Measurements from ENCODE around the gene GABRR1.

- TF ChIP-seq, protein P1, sequence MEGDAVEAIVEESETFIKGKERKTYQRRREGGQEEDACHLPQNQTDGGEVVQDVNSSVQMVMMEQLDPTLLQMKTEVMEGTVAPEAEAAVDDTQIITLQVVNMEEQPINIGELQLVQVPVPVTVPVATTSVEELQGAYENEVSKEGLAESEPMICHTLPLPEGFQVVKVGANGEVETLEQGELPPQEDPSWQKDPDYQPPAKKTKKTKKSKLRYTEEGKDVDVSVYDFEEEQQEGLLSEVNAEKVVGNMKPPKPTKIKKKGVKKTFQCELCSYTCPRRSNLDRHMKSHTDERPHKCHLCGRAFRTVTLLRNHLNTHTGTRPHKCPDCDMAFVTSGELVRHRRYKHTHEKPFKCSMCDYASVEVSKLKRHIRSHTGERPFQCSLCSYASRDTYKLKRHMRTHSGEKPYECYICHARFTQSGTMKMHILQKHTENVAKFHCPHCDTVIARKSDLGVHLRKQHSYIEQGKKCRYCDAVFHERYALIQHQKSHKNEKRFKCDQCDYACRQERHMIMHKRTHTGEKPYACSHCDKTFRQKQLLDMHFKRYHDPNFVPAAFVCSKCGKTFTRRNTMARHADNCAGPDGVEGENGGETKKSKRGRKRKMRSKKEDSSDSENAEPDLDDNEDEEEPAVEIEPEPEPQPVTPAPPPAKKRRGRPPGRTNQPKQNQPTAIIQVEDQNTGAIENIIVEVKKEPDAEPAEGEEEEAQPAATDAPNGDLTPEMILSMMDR (IDR thresholded peaks at IDR 0.05; ENCODE audit: low read length): no peak
- no peak for TF ChIP-seq EZH2 (IDR thresholded peaks at IDR 0.05; ENCODE audit: borderline replicate concordance, low read length)
Observed at GRCh38 chr6:89145956-89146717, 71.0 kb downstream of the GABRR1 start, which contains the start of gene PM20D2.
